ENCODE measurements around the gene SPON1.

Gene SPON1

DNA sequence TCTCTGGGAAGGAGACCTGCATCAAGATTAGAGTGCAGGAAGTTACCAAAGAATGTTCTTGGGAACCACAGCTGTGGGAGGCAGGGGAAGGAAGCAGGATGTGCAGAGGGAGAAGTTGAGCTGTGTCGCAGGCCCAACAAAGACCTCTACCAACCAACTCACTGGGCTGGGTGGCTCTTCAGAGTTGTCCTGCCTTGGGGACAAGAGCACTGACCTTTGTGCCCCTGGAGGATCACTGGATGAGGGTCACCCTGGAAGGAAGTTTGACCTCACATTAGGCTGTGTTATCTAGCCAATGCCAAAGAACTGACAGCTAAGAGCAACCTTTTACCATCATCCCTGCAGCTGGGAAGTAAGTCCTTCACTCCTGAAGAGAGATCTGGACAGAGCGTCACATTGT, 265.8 kb downstream of the SPON1 start:
- DNase-seq (ENCODE audit: low spot score) = no peak
- TF ChIP-seq, protein P1, sequence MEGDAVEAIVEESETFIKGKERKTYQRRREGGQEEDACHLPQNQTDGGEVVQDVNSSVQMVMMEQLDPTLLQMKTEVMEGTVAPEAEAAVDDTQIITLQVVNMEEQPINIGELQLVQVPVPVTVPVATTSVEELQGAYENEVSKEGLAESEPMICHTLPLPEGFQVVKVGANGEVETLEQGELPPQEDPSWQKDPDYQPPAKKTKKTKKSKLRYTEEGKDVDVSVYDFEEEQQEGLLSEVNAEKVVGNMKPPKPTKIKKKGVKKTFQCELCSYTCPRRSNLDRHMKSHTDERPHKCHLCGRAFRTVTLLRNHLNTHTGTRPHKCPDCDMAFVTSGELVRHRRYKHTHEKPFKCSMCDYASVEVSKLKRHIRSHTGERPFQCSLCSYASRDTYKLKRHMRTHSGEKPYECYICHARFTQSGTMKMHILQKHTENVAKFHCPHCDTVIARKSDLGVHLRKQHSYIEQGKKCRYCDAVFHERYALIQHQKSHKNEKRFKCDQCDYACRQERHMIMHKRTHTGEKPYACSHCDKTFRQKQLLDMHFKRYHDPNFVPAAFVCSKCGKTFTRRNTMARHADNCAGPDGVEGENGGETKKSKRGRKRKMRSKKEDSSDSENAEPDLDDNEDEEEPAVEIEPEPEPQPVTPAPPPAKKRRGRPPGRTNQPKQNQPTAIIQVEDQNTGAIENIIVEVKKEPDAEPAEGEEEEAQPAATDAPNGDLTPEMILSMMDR (IDR thresholded peaks at IDR 0.05; ENCODE audit: borderline replicate concordance, control extremely low read depth, extremely low read depth, insufficient read depth, missing control alignments) = no peak
- in situ Hi-C loops (cut with MboI; ENCODE audit: low sequenced_read_pairs, unreplicated experiment) = no loop called here

GRCh38 chr11:14229472-14229871, 266.9 kb downstream of the SPON1 start:
- TF ChIP-seq, protein P1 (IDR thresholded peaks at IDR 0.05; ENCODE audit: borderline replicate concordance, control extremely low read depth, extremely low read depth, insufficient read depth, missing control alignments) = no peak
- DNase-seq (ENCODE audit: low spot score) = no peak
- in situ Hi-C loops (cut with MboI; ENCODE audit: low sequenced_read_pairs, unreplicated experiment) = no loop called here

DNA sequence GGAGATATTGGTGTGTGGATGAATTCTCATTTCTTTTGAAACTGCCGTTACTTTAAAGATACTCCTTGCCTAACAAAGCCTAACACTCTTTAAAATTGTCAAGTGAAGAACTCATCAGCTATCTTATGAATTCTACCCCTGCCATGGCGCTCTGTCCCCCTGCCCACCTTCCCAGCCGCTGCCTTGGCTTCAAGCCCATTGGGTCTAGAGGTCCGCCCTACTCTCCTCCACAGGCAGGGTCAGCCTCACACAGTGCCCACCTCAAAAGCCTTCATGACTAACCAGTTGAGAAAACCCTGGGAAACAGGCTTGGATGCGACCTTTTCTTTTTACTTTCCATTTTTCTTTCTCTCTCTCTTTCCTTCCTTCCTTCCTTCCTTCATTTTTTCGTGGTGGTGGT, 267.9 kb downstream of the SPON1 start:
- TF ChIP-seq, protein P1 (IDR thresholded peaks at IDR 0.05; ENCODE audit: borderline replicate concordance, control extremely low read depth, extremely low read depth, insufficient read depth, missing control alignments) = no peak
- in situ Hi-C loops (cut with MboI; ENCODE audit: low sequenced_read_pairs, unreplicated experiment) = no loop called here

GRCh38 chr11:14232652-14233051, 270.1 kb downstream of the SPON1 start:
- TF ChIP-seq, protein P1 (IDR thresholded peaks at IDR 0.05; ENCODE audit: borderline replicate concordance, control extremely low read depth, extremely low read depth, insufficient read depth, missing control alignments) = no peak
- no peak for DNase-seq (ENCODE audit: low spot score)
- in situ Hi-C loops (cut with MboI; ENCODE audit: low sequenced_read_pairs, unreplicated experiment) = no loop called here

More for the DNA sequence above, 267.9 kb downstream of the SPON1 start:
- DNase-seq (ENCODE audit: low spot score) = no peak

- TF ChIP-seq, protein P1 (IDR thresholded peaks at IDR 0.05; ENCODE audit: borderline replicate concordance, control extremely low read depth, extremely low read depth, insufficient read depth, missing control alignments) = no peak
- DNase-seq (ENCODE audit: low spot score) = no peak
- in situ Hi-C loops (cut with MboI; ENCODE audit: low sequenced_read_pairs, unreplicated experiment) = no loop called here
Observed at GRCh38 chr11:14234446-14234845, 271.9 kb downstream of the SPON1 start.

GRCh38 chr11:14235701-14236100, 273.2 kb downstream of the SPON1 start:
- no peak for DNase-seq (ENCODE audit: low spot score)
- TF ChIP-seq, protein P1 (IDR thresholded peaks at IDR 0.05; ENCODE audit: borderline replicate concordance, control extremely low read depth, extremely low read depth, insufficient read depth, missing control alignments) = no peak
- in situ Hi-C loops (cut with MboI; ENCODE audit: low sequenced_read_pairs, unreplicated experiment) = no loop called here

Data from GM13976 (cell line).